OCI-LY7 (cell line): ENCODE measurements around the gene ANKRD9.

Experiments
- CTCF ChIP-seq: fragments of 200-600 bp; sonication (generic); conservative IDR thresholded peaks from 2 replicates; pipeline ENCODE4 v1.5.1; 2014; ENCODE audit warnings: mild to moderate bottlenecking, antibody characterized with exemption, low read length, moderate library complexity, mixed read lengths
- EZH2phosphoT487 ChIP-seq: fragments of 200-600 bp; sonication (generic); IDR thresholded peaks from 2 replicates; pipeline ENCODE4 v1.6.1; 2018; ENCODE audit warnings: low read depth, borderline replicate concordance, mild to moderate bottlenecking, mixed run types, antibody characterized with exemption, low read length, moderate library complexity, mixed read lengths

DNA sequence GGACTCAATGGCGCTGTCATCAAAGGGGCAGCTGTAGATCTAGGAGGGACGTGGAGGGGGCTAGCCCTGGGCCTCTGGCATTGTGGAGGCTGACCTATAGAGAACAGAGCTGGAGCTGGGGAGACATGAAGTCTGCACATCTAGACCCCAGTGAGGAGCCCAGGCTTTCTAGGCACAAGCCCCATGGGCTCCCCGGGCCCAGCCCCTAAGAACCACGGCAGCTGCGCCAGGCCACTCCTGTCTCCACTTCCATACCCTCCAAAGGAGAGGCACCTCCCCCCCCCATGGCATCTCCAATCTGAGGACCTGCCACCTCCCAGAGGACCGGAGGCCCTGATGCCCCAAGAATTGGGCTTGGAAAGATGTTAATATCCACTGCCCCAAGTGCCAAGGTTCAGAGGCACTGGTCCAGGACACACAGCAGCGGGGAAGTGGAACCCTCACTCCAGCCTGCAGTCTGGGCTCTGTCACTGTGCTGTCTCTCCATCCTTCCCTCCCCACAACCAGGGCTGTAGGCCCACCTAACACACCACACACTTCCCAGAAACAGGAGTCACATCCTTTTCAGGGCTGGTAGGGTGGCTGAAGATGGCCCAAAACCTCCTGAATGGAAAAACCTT, 4.5 kb downstream of the ANKRD9 start:
- TF ChIP-seq CTCF (no peak), EZH2phosphoT487 (no peak)
